Gastrocnemius medialis (tissue), 4 donors: ENCODE results near the gene MYEF2. TPM values are rescaled to one million over a fixed set of nuclear protein-coding genes. Genes with fewer than 3 reads are reported as not detected.

Experiments used
- ATAC-seq, 2 donors: fragments of 150-250 bp; one replicate each; pipeline ENCODE4 v1.9.1; 2016
- DNase-seq, 2 donors: peaks; one replicate each; pipeline ENCODE4 v3.0.0-alpha.2; 2019
- H3K27ac ChIP-seq, 4 donors: fragments of 200-600 bp; sonication (generic); 1 replicate in 1 of 4; 2 replicates in 3 of 4; pipeline ENCODE4 v1.5.1; 2016 to 2018; ENCODE audit warnings: mild to moderate bottlenecking in 2 of 4, moderate library complexity in 1 of 4
- H3K27me3 ChIP-seq, 3 donors: fragments of 200-600 bp; sonication (generic) in 2 of 3; 1 replicate in 1 of 3; 2 replicates in 2 of 3; pipeline versions ENCODE4 v1.5.1 to v1.6.0; 2016 to 2019; ENCODE audit warnings: mild to moderate bottlenecking in 1 of 3, moderate library complexity in 1 of 3
- H3K36me3 ChIP-seq, 2 donors: fragments of 200-600 bp; sonication (generic) in 1 of 2; one replicate each; pipeline ENCODE4 v1.5.1; 2017 to 2018
- H3K4me1 ChIP-seq, 2 donors: fragments of 200-600 bp; sonication (generic) in 1 of 2; one replicate each; pipeline ENCODE4 v1.5.1; 2016 to 2017; ENCODE audit warnings: mild to moderate bottlenecking in 2 of 2
- H3K4me3 ChIP-seq, 4 donors: fragments of 200-600 bp; sonication (generic) in 3 of 4; 1 replicate in 1 of 4; 2 replicates in 3 of 4; pipeline ENCODE4 v1.5.1; 2016 to 2019; ENCODE audit warnings: mild to moderate bottlenecking in 2 of 4
- H3K9me3 ChIP-seq, 3 donors: fragments of 200-600 bp; sonication (generic) in 2 of 3; 1 replicate in 1 of 3; 2 replicates in 2 of 3; pipeline ENCODE4 v1.5.1; 2016 to 2019
- CTCF ChIP-seq, 5 experiments: fragments of 450-650 bp in 3 of 5; fragments of 200-600 bp in 2 of 5; sonication (generic) in 2 of 5; IDR thresholded peaks in 4 of 5; conservative IDR thresholded peaks in 1 of 5; 1 replicate in 4 of 5; 2 replicates in 1 of 5; pipeline ENCODE4 v1.5.1; 2016 to 2019; ENCODE audit warnings: antibody characterized with exemption in 5 of 5, mild to moderate bottlenecking in 3 of 5, moderate library complexity in 3 of 5
- POLR2A ChIP-seq, 2 donors: fragments of 450-650 bp; IDR thresholded peaks; one replicate each; pipeline ENCODE4 v1.6.1; 2017; ENCODE audit warnings: antibody characterized with exemption in 2 of 2, mild to moderate bottlenecking in 2 of 2, moderate library complexity in 2 of 2
- in situ Hi-C, 4 donors: fragments of 200-750 bp; cut with MboI; loops; one replicate each; pipeline versions ENCODE4 v1.15.0 to v1.8.0; 2017; ENCODE audit warnings: low sequenced_read_pairs in 4 of 4
- intact Hi-C: fragments of 100-400 bp; cut with DNase I; formaldehyde crosslinking; loops from one replicate; pipeline ENCODE4 v1.15.1; 2023; ENCODE audit warnings: low total_unique reads
- total RNA-seq, 4 donors: library from RNA; depleted of rRNA; stranded (reverse); fragments of >200 nt; gene quantifications; one replicate each; pipeline versions ENCODE4 v1.1.0 to v1.2.3, GENCODE V29; 2016

Gene MYEF2
- total RNA-seq: 1 to 10 TPM in 2 of 4 donors, under 1 TPM in 2; 0.29 to 4.9 (median 1.9) TPM

GRCh38 chr15:48177766-48178647, at the start of gene MYEF2:
TSS of gene MYEF2 (minus strand) at chr15:48178295. CDS start at chr15:48178237, 58 bp downstream.
- Histone ChIP-seq H3K4me3 (peak within 1 kb of the TSS; percentile 48 to 61 (median 56)), H3K27ac (peak within 1 kb of the TSS; percentile 27 to 49 (median 30)), H3K36me3 (no peaks in the 10 kb centered on the region), H3K27me3 (peaks cover 8 to 25% (median 23%) of the 10 kb centered on the region in 3 donors), H3K9me3 (no peaks in the 10 kb centered on the region), H3K4me1 (peaks cover 0 to 6% of the 10 kb centered on the region in 2 donors)
- peak in 1 of 2 donors; percentile 24 for ATAC-seq
- in situ Hi-C loops: no loop called here
- intact Hi-C loops: no loop called here
- DNase-seq: peak in 1 of 2 donors; percentile 11
- TF ChIP-seq POLR2A (IDR thresholded peaks at IDR 0.05) (no peak), CTCF (IDR thresholded peaks at IDR 0.05 in 4 of 5, conservative IDR thresholded peaks at IDR 0.05 in 1 of 5) (no peak)

- Histone ChIP-seq H3K36me3 (no peaks in the 10 kb centered on the region), H3K4me1 (no peaks in the 10 kb centered on the region), H3K27me3 (no peaks in the 10 kb centered on the region), H3K27ac (no peak overlapping the region), H3K4me3 (no peak overlapping the region), H3K9me3 (no peaks in the 10 kb centered on the region)
- intact Hi-C loops: no loop called here
- DNase-seq: no peak
- no peak for ATAC-seq
- no peak for TF ChIP-seq CTCF (IDR thresholded peaks at IDR 0.05 in 4 of 5, conservative IDR thresholded peaks at IDR 0.05 in 1 of 5)
- no peak for TF ChIP-seq POLR2A (IDR thresholded peaks at IDR 0.05)
- in situ Hi-C loops: no loop called here
Observed at GRCh38 chr15:48225771-48226170, 47.7 kb upstream of the MYEF2 start.

- intact Hi-C loops (no loop called here), in situ Hi-C loops (no loop called here)
- H3K9me3 ChIP-seq: no peaks in the 10 kb centered on the region
- no peak for ATAC-seq
- H3K4me1 ChIP-seq: no peaks in the 10 kb centered on the region
- DNase-seq: no peak
- no peaks in the 10 kb centered on the region for H3K27me3 ChIP-seq
- H3K36me3 ChIP-seq: no peaks in the 10 kb centered on the region
- H3K27ac ChIP-seq: no peak overlapping the region
- no peak for TF ChIP-seq CTCF (IDR thresholded peaks at IDR 0.05 in 4 of 5, conservative IDR thresholded peaks at IDR 0.05 in 1 of 5)
- no peak for TF ChIP-seq POLR2A (IDR thresholded peaks at IDR 0.05)
- no peak overlapping the region for H3K4me3 ChIP-seq
Observed at GRCh38 chr15:48222627-48223026, 44.5 kb upstream of the MYEF2 start.

- Histone ChIP-seq H3K36me3 (no peaks in the 10 kb centered on the region), H3K27ac (no peak overlapping the region), H3K4me3 (no peak overlapping the region), H3K9me3 (no peaks in the 10 kb centered on the region), H3K4me1 (no peaks in the 10 kb centered on the region), H3K27me3 (no peaks in the 10 kb centered on the region)
- DNase-seq (no peak), ATAC-seq (no peak)
- intact Hi-C loops: no loop called here
- in situ Hi-C loops: no loop called here
- TF ChIP-seq CTCF (IDR thresholded peaks at IDR 0.05 in 4 of 5, conservative IDR thresholded peaks at IDR 0.05 in 1 of 5) (no peak), POLR2A (IDR thresholded peaks at IDR 0.05) (no peak)
Observed at GRCh38 chr15:48221885-48222284, 43.8 kb upstream of the MYEF2 start.
